Stimulated activated CD8-positive, alpha-beta memory T cell treated with anti-CD3 and anti-CD28 coated beads, Interleukin-12 subunit alpha, Interleukin-12 subunit beta, amount 100 ng/mL, for 1 hour (primary cell): ENCODE data around the gene ITPRIPL1.

Experiments used
- DNase-seq: peaks from one replicate; pipeline ENCODE4 v3.0.0-alpha.2; 2020; ENCODE audit warnings: low read depth

ITPRIPL1 gene

GRCh38 chr2:96354492-96354891, 29.4 kb downstream of the ITPRIPL1 start:
- no peak for DNase-seq

- DNase-seq = no peak
Measured at GRCh38 chr2:96356889-96357288, 31.8 kb downstream of the ITPRIPL1 start.

DNA sequence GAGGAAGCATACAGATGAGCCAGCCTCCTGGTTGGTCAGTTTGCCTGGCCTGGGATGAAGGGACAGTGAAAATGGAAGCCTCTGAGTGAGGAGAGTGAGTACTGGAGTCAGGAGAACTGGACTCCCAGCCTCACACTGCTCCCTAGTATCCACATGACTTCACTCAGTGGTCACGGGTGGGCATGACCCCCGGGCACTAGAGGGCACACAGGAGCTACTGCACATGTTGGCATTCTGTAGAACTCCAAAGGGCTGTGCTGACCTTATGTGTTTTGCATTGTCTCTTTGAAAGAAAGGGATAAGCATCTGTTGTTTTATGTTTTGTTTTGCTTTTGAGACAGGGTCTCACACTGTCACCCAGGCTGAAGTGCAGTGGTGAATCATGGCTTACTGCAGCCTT, 34.2 kb downstream of the ITPRIPL1 start:
- peak; percentile 33 for DNase-seq

- no peak for DNase-seq
Measured at GRCh38 chr2:96359866-96360265, 34.7 kb downstream of the ITPRIPL1 start.

- no peak for DNase-seq
Measured at GRCh38 chr2:96361751-96362150, 36.6 kb downstream of the ITPRIPL1 start.

- no peak for DNase-seq
Measured at GRCh38 chr2:96369186-96369585, 44.1 kb downstream of the ITPRIPL1 start.

DNA sequence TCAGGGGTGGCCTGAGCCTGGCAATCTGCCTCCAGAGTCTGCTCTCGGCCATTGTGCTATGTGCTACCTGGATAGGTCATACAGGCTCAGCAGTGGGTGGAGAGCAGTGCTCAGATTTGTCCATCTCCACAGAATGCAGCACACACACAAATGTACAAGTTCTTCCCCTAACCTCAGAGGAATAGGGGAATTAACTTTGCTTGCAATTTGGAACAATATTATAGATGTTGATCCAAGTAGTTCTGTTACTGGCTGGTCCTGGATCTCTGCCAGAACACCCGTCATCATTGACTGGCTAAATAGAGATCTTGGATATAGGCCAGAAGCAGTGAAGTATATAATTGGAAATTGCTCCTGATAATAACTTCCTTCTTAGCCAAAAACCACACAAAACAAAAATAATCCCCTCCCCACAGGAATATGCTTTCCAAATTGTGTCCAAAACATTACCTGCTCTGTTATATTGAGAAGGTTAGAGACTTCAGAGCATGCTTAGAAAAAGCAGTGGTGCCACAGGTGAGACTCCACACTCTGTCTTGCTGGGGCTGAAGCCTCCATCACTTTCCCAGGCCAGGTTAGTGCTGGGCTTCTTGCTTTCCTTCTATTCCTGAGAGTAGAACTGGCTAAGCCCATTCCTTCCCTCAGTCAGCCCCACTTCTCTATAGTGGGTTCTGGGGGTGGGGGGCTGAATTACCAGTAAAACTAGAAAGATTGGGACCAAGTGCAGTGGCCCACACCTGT, 49.3 kb downstream of the ITPRIPL1 start:
- DNase-seq = no peak
